ENCODE results near the gene FCHSD1.
"Not testable (repeated sequence)": the region's sequence is repeated elsewhere in the genome, so short reads cannot be mapped to it uniquely, and the experiment has no call there.

FCHSD1 gene

DNA sequence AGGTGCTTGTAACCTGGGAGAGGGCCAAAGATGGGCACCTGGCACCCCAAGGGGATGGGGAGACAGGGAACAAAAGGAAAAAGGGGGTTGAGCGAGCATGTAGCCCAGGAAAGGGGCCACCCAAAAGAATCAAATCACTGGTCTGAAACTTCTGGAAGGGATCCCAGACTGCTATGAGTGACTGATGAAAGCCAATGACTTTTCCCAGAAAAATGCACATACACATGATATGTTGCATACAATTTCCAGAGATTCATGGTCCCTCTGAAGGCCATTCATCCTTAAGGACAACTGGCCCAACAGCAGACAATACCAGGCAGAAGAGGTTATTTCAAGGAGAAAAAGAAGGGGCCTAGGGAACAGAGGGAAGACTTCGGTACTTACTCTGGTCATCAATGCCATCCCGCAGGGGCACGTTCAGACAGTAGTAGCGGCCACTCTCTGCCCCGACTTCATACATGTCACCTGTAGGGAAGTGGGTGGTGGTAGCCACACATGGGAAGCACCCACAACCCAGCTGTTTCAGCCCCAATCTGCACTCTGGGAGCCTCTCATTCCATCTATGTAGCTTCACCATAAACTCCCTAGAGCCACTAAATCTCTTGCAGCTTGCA is 22.9 kb downstream of the FCHSD1 start:
- no peak overlapping the region for H3K4me3 ChIP-seq (ENCODE audit: low read length)
- no peak for TF ChIP-seq ZNF274 (IDR thresholded peaks at IDR 0.05; ENCODE audit: low read depth, low read length)

- H3K4me3 ChIP-seq (ENCODE audit: low read length): no peak overlapping the region
- TF ChIP-seq ZNF274 (IDR thresholded peaks at IDR 0.05; ENCODE audit: low read depth, low read length): no peak
Measured at GRCh38 chr5:141623611-141624010, 27.6 kb downstream of the FCHSD1 start.

GRCh38 chr5:141623186-141623585 is 28.0 kb downstream of the FCHSD1 start:
- H3K4me3 ChIP-seq (ENCODE audit: low read length): no peak overlapping the region

GRCh38 chr5:141618804-141619554 is 32.2 kb downstream of the FCHSD1 start, which contains the start of gene DIAPH1:
DIAPH1 (minus strand) TSS chr5:141619000; CDS start chr5:141618914, 86 bp downstream.
- no peak for TF ChIP-seq ZNF274 (IDR thresholded peaks at IDR 0.05; ENCODE audit: low read depth, low read length)

More at GRCh38 chr5:141623186-141623585, 28.0 kb downstream of the FCHSD1 start:
- no peak for TF ChIP-seq ZNF274 (IDR thresholded peaks at IDR 0.05; ENCODE audit: low read depth, low read length)

DNA sequence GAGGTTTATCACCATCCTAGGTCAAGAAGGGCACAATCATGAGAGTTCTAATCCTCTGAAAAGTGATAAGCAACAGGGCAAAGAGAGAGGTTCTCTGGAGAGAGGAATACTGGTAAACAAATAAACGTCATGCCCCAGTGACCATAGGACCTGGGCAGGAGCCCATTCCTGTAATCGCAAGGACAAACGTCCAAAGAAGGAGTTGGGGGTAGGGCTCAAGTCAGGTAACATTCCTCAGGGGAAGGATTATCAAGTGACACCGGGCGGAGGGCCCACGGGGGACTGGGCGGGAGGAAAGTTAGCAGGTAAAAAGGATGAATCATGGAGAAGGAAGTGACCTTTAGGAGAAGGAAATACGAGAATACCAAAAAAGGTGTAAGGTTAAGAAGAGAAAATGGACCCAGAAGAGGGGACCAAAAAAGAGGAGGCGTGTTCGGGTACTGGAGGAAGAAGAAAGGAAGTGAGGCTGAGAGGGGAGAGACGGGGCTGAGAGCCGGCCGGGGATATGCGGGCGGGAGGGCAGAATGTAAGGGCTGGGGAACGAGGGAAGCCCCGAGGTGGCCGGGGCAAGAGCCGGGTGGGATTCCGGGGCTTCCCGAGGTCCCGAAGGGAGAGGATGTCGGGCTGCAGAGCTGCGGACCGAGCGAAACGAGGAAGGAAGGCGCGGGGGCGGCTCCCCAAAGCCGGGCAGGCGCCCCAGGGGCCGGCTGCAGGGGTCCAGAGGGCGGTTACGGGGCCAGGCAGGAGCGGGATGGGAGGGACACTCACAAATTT is 33.0 kb downstream of the FCHSD1 start:
- no peak for TF ChIP-seq ZNF274 (IDR thresholded peaks at IDR 0.05; ENCODE audit: low read depth, low read length)
- H3K4me3 ChIP-seq (ENCODE audit: low read length): peak overlapping the region; percentile 87

More at GRCh38 chr5:141618804-141619554, 32.2 kb downstream of the FCHSD1 start, which contains the start of gene DIAPH1:
- H3K4me3 ChIP-seq (ENCODE audit: low read length): peak within 1 kb of the TSS; percentile 87

GRCh38 chr5:141617682-141618029 is 33.6 kb downstream of the FCHSD1 start:
- H3K4me3 ChIP-seq (ENCODE audit: low read length): peak overlapping the region; percentile 87
- TF ChIP-seq ZNF274 (IDR thresholded peaks at IDR 0.05; ENCODE audit: low read depth, low read length): no peak

GRCh38 chr5:141617128-141617527 is 34.1 kb downstream of the FCHSD1 start:
- peak overlapping the region; percentile 87; the same call in 1 of the 2 replicates for H3K4me3 ChIP-seq (ENCODE audit: low read length)

DNA sequence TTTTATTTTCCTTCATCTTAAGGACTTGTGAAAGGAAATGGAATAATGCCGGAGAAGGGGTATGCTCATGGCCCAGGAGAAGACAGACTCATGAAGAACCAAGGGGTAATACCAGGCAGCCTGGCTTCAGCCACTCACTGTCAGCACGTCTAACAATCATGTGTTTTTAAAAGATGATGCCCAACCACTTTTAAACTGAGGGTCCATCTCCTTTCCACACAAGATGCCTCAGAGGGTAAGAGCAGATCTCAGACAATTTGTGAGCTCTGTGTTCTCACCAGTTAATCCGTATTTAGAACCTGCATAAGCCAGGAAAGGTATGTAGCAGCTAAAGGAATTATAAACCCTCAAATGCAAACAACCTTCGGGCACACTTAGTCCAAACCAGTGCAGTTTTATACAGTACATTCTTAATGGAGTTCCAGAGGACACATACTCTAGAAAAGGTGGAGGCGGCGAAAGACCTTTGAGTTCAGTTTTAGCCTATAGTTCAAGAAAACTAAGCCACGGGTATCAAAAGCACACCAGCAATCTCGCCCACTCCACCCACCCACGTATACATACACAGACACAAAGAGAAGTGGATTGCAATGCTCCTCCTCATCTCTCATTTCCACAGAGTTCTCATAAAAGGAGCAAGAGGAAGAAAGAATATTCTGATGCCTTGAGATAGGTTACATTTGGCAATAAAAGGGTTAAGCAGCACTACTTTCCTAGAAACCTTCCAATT is 35.1 kb downstream of the FCHSD1 start:
- H3K4me3 ChIP-seq (ENCODE audit: low read length): peak overlapping the region; percentile 87
- no peak for TF ChIP-seq ZNF274 (IDR thresholded peaks at IDR 0.05; ENCODE audit: low read depth, low read length)

More at GRCh38 chr5:141617128-141617527, 34.1 kb downstream of the FCHSD1 start:
- no peak for TF ChIP-seq ZNF274 (IDR thresholded peaks at IDR 0.05; ENCODE audit: low read depth, low read length)

GRCh38 chr5:141613344-141613743 is 37.9 kb downstream of the FCHSD1 start:
- TF ChIP-seq ZNF274 (IDR thresholded peaks at IDR 0.05; ENCODE audit: low read depth, low read length): no peak
- no peak overlapping the region for H3K4me3 ChIP-seq (ENCODE audit: low read length)

GRCh38 chr5:141611289-141611688 is 39.9 kb downstream of the FCHSD1 start:
- H3K4me3 ChIP-seq (ENCODE audit: low read length): no peak overlapping the region
- no peak for TF ChIP-seq ZNF274 (IDR thresholded peaks at IDR 0.05; ENCODE audit: low read depth, low read length)

- H3K4me3 ChIP-seq (ENCODE audit: low read length): not testable (repeated sequence)
Measured at GRCh38 chr5:141609921-141610320, 41.3 kb downstream of the FCHSD1 start.

GRCh38 chr5:141609044-141609443 is 42.2 kb downstream of the FCHSD1 start:
- H3K4me3 ChIP-seq (ENCODE audit: low read length): no peak overlapping the region
- TF ChIP-seq ZNF274 (IDR thresholded peaks at IDR 0.05; ENCODE audit: low read depth, low read length): no peak

- no peak for TF ChIP-seq ZNF274 (IDR thresholded peaks at IDR 0.05; ENCODE audit: low read depth, low read length)
- H3K4me3 ChIP-seq (ENCODE audit: low read length): no peak overlapping the region
Measured at GRCh38 chr5:141608557-141608956, 42.7 kb downstream of the FCHSD1 start.

GRCh38 chr5:141608046-141608445 is 43.2 kb downstream of the FCHSD1 start:
- TF ChIP-seq ZNF274 (IDR thresholded peaks at IDR 0.05; ENCODE audit: low read depth, low read length): no peak
- H3K4me3 ChIP-seq (ENCODE audit: low read length): no peak overlapping the region

Data from GM08714 (cell line).